ENCODE results near the gene VKORC1L1. TPM values are rescaled to one million over a fixed set of nuclear protein-coding genes. Genes with fewer than 3 reads are reported as not detected.

VKORC1L1 gene
- total RNA-seq, 1 experiment from 2014 or later, result 29.4 TPM

GRCh38 chr7:65980478-65981250 is 107.8 kb downstream of the VKORC1L1 start:
- H3K56ac ChIP-seq (ENCODE audit: insufficient read length, low read depth, low read length), result no peak overlapping the region
- peaks cover 2% of the 10 kb centered on the region for H3K23me2 ChIP-seq (ENCODE audit: insufficient read length, low read depth, low read length, poor library complexity, severe bottlenecking)
- peak overlapping the region; percentile 15 for H3K9ac ChIP-seq (ENCODE audit: extremely low read depth, insufficient read length, low read length)
- peaks cover 3% of the 10 kb centered on the region for H3K79me1 ChIP-seq (ENCODE audit: insufficient read depth, low read depth, low read length, poor library complexity, severe bottlenecking)
- H3K4me3 Mint-ChIP-seq, result peak overlapping the region; percentile 70 to 82
- peak overlapping the region; percentile 18 for H3K4me2 ChIP-seq (ENCODE audit: insufficient read depth, insufficient read length, low read length)
- H2BK12ac ChIP-seq (ENCODE audit: insufficient read length, low read depth, low read length), result no peak overlapping the region
- H3K36me3 Mint-ChIP-seq (ENCODE audit: insufficient read depth in 1 of 3, low read depth in 3 of 3), result peaks cover 20 to 28% (median 23%) of the 10 kb centered on the region in 3 experiments; a peak in 6 of 7 replicates
- H2BK5ac ChIP-seq (ENCODE audit: insufficient read length, low read length), result no peak overlapping the region
- peaks cover 2 to 3% of the 10 kb centered on the region in 2 experiments; a peak in 2 of 4 replicates for H3K4me1 Mint-ChIP-seq
- H2AFZ ChIP-seq (ENCODE audit: low read length), result no peak overlapping the region
- no peak overlapping the region for H3K14ac ChIP-seq (ENCODE audit: insufficient read depth, low read length)
- WGBS (ENCODE audit: extremely low coverage, insufficient read length, low lambda C conversion rate), result no CpG with 5 or more reads among the region's 11 CpGs
- H3K9me3 Mint-ChIP-seq, result no peaks in the 10 kb centered on the region
- no peak overlapping the region for H3T11ph ChIP-seq (ENCODE audit: low read length)
- no peak overlapping the region for H2BK120ac ChIP-seq (ENCODE audit: low read depth, low read length, poor library complexity, severe bottlenecking)
- no peak overlapping the region for H4K8ac ChIP-seq (replicated peaks; ENCODE audit: insufficient read length, low read depth, low read length)
- no peaks in the 10 kb centered on the region for H3K4me1 ChIP-seq (ENCODE audit: insufficient read depth, low read length)
- no peak overlapping the region for H3K4ac ChIP-seq (ENCODE audit: low read depth, low read length)
- DNase-seq, result no peak
- H4K20me1 ChIP-seq (ENCODE audit: control insufficient read depth, insufficient read depth, insufficient read length), result peaks cover 5% of the 10 kb centered on the region
- no peak overlapping the region for H3K27ac ChIP-seq (ENCODE audit: insufficient read length, low read depth, low read length)
- no peak overlapping the region for H4K5ac ChIP-seq (ENCODE audit: insufficient read length, low read depth, low read length)
- H3K27me3 Mint-ChIP-seq (ENCODE audit: low read depth), result no peaks in the 10 kb centered on the region
- no peaks in the 10 kb centered on the region for H3K27me3 ChIP-seq (ENCODE audit: insufficient read depth, low read length)
- no peak overlapping the region for H3K18ac ChIP-seq (ENCODE audit: insufficient read length, low read depth, low read length)
- no peaks in the 10 kb centered on the region for H3K9me3 ChIP-seq (ENCODE audit: control insufficient read depth, low read depth, low read length)
- no peak for TF ChIP-seq CTCF (conservative IDR thresholded peaks at IDR 0.05)
- H2BK15ac ChIP-seq (ENCODE audit: low read depth, low read length), result no peak overlapping the region
- no peaks in the 10 kb centered on the region; the same call in 1 of the 2 replicates for H3K79me2 ChIP-seq (ENCODE audit: insufficient read depth, low read length)
- no peak overlapping the region for H2AK5ac ChIP-seq (ENCODE audit: insufficient read length, low read length)
- no peak overlapping the region for H4K91ac ChIP-seq (ENCODE audit: insufficient read length, low read depth, low read length)
- no peak overlapping the region; a peak in 1 of 7 replicates for H3K27ac Mint-ChIP-seq
- H2BK20ac ChIP-seq (ENCODE audit: low read depth, low read length, poor library complexity, severe bottlenecking), result no peak overlapping the region
- no peak overlapping the region for H3K23ac ChIP-seq (ENCODE audit: insufficient read length, low read depth, low read length)

All from H9 (cell line).